ENCODE measurements around the gene E2F4.

E2F4 gene

GRCh38 chr16:67192781-67193361, 916 bp downstream of the E2F4 start:
- DNase-seq, result no peak

GRCh38 chr16:67193536-67193935, 1.6 kb downstream of the E2F4 start:
- DNase-seq, result no peak

GRCh38 chr16:67194260-67194659, 2.3 kb downstream of the E2F4 start:
- no peak for DNase-seq

GRCh38 chr16:67195676-67196075, 3.7 kb downstream of the E2F4 start:
- DNase-seq, result no peak

- no peak for DNase-seq
Observed at GRCh38 chr16:67196881-67197280, 4.9 kb downstream of the E2F4 start.

- DNase-seq, result no peak
Observed at GRCh38 chr16:67197704-67198103, 5.7 kb downstream of the E2F4 start.

GRCh38 chr16:67198238-67198734, 6.3 kb downstream of the E2F4 start:
- peak; percentile 43 for DNase-seq

GRCh38 chr16:67199011-67199807, 7.3 kb downstream of the E2F4 start, which contains the start of gene ELMO3:
Gene ELMO3, plus strand, starts transcription at chr16:67199131. Its CDS starts 196 bp downstream, at chr16:67199327.
- DNase-seq, result no peak

GRCh38 chr16:67199808-67200198, 7.8 kb downstream of the E2F4 start:
- no peak for DNase-seq

GRCh38 chr16:67200491-67200890, 8.5 kb downstream of the E2F4 start:
- no peak for DNase-seq

- DNase-seq, result no peak
Observed at GRCh38 chr16:67201411-67202345, 9.7 kb downstream of the E2F4 start.

GRCh38 chr16:67202426-67202825, 10.5 kb downstream of the E2F4 start:
- no peak for DNase-seq

- no peak for DNase-seq
Observed at GRCh38 chr16:67202956-67203493, 11.1 kb downstream of the E2F4 start.

- no peak for DNase-seq
Observed at GRCh38 chr16:67204076-67204475, 12.1 kb downstream of the E2F4 start.

- DNase-seq, result no peak
Observed at GRCh38 chr16:67206129-67206837, 14.3 kb downstream of the E2F4 start.

- no peak for DNase-seq
Observed at GRCh38 chr16:67206838-67207248, 14.9 kb downstream of the E2F4 start.

GRCh38 chr16:67207249-67208091, 15.5 kb downstream of the E2F4 start:
- DNase-seq, result no peak

GRCh38 chr16:67208154-67208896, 16.4 kb downstream of the E2F4 start:
- no peak for DNase-seq

GRCh38 chr16:67209565-67209964, 17.6 kb downstream of the E2F4 start:
- no peak for DNase-seq
